Hypothalamus (tissue), 51 donors: ENCODE data around the gene DDIAS.
"Not testable (repeated sequence)": the region's sequence is repeated elsewhere in the genome, so short reads cannot be mapped to it uniquely, and the experiment has no call there.

Source experiments
- DNase-seq, 51 donors: peaks; one replicate each; lab custom pipeline; 2025; lab: John Stamatoyannopoulos, UW

DDIAS gene

GRCh38 chr11:82919786-82920185 is 18.2 kb downstream of the DDIAS start:
- DNase-seq: not testable (repeated sequence)

- DNase-seq: not testable (repeated sequence)
These were observed 18.7 kb downstream of the DDIAS start for GRCh38 chr11:82920227-82920626.

GRCh38 chr11:82922396-82923173 is 21.0 kb downstream of the DDIAS start:
- DNase-seq: not testable (repeated sequence)

GRCh38 chr11:82924522-82925224 is 23.1 kb downstream of the DDIAS start:
- no peak for DNase-seq

DNA sequence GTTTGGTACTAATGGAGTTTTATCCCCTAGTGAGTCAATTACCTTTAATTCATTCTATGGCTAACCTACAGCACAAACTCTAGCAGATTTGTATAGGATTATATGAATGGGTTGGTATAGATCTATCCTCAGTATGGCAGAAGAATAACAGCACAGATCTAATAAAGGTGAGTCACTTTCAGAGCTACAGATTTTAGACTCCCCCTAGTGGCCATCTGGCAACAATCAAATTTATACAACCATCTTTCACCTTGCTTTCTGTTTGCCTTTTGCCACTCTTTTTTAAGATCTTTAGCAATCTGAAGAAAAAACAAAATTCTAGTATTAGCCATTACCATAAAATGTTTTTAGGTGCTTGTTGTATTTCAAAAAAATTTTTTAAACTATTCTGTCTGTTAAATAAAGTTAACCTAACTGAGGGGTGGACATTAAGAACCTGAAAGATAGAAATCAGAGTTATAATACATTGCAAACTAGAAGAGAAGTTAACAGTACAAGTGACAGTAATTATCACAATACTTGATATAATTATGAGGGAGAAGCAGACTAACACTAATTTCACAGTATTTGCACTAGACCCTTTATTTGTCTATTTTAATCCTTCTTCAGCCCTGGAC is 25.8 kb downstream of the DDIAS start:
- DNase-seq: peak in 2 of 51 donors; percentile 1 to 50

DNA sequence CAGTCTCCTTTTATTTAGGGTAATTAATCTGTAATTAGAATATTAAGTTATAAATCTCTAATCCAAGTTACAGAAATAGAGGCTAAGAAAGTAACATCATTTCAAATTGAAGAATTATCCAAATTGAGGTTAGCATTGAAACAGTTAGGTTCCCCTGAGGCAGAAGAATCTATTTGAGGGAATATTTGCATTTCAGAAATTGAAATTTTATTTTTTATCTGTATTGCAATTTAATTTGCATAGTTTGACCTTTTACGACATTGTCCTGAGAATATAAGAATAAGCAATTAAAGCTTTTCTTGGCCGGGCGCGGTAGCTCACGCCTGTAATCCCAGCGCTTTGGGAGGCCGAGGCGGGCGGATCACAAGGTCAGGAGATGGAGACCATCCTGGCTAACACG is 27.6 kb downstream of the DDIAS start:
- no peak for DNase-seq

DNA sequence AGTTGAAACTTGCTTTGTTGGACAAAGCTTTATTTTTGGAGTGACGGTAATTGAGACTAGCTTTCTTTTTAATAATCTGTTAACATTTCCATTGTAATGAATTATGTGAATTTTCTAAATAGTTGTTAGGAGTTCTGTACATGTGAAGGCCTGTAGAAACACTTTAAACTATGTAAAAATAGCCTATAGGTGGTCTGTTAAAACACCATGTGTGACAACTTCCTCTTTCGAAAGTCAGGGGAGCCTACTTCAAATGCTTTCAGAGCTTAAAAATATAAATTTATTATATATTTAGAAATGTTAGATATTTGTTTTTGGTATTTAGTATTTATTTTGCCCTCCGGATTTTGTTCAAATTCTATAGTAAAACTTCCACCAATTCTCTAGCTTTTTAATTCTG is 28.7 kb downstream of the DDIAS start:
- no peak for DNase-seq

- no peak for DNase-seq
These were observed 29.2 kb downstream of the DDIAS start for GRCh38 chr11:82930734-82931133.

- DNase-seq: no peak
These were observed 31.0 kb downstream of the DDIAS start for GRCh38 chr11:82932564-82932963.

GRCh38 chr11:82936261-82936660 is 34.7 kb downstream of the DDIAS start:
- DNase-seq: no peak

GRCh38 chr11:82937554-82937953 is 36.0 kb downstream of the DDIAS start:
- DNase-seq: no peak

GRCh38 chr11:82939456-82939855 is 37.9 kb downstream of the DDIAS start:
- DNase-seq: no peak

- DNase-seq: no peak
These were observed 40.8 kb downstream of the DDIAS start for GRCh38 chr11:82942376-82942775.

DNA sequence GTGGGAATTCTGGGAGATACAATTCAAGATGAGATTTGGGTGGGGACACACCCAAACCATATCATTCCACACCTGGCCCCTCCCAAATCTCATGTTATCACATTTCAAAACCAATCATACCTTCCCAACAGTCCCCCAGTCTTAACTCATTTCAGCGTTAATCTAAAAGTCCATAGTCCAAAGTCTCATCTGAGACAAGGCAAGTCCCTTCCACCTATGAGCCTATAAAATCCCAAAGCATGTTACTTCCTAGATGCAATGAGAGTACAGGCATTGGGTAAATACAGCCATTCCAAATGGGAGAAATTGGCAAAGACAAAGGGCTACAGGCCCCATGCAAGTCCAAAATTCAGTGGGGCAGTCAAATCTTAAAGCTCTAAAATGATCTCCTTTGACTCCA is 41.9 kb downstream of the DDIAS start:
- not testable (repeated sequence) for DNase-seq

GRCh38 chr11:82944198-82944597 is 42.7 kb downstream of the DDIAS start:
- DNase-seq: no peak

DNA sequence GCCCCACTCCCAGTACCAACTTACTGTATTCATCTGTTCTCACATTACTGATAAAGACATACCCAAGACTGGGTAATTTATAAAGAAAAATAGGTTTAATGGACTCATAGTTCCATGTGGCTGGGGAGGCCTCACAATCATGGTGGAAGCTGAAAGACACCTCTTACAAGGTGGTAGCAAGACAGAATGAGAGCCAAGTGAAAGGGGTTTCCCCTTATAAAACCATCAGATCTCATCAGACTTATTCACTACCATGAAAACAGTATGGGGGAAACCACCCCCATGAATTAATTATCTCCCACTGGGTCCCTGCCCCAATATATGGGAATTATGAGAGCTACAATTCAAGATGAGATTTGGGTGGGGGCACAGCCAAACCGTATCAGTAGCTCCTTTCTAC is 43.5 kb downstream of the DDIAS start:
- not testable (repeated sequence) for DNase-seq

GRCh38 chr11:82945682-82946081 is 44.1 kb downstream of the DDIAS start:
- no peak for DNase-seq

DNA sequence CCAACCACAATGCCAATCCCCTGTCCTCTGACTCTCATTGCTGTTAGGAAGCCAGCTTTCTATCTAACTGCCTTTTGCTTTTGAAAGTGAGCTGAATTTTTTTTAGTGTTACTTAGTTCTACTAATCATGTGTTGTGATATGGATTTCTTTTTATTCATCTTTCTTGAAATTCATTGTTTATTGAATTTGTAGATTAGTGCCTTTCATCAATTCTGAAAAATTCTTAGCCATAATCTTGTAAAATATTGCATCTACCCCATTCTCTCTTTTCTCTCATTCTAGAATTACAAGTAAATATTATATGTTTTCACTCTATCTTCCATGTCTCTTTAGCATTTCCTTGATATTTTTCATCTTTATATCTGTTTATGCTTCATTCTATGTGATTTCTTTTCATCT is 47.8 kb downstream of the DDIAS start:
- no peak for DNase-seq

DNA sequence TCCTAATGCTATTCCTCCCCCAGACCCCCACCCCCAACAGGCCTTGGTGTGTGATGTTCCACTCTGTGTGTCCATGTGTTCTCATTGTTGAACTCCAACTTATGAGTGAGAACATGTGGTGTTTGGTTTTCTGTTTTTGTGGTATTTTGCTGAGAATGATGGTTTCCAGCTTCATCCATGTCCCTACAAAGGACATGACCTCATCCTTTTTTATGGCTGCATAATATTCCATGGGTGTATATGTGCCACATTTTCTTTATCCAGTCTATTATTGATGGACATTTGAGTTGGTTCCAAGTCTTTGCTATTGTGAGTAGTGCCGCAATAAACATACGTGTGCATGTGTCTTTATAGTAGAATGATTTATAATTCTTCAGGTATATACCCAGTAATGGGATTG is 49.0 kb downstream of the DDIAS start:
- not testable (repeated sequence) for DNase-seq

GRCh38 chr11:82955736-82956453 is 54.4 kb downstream of the DDIAS start:
- DNase-seq: not testable (repeated sequence)
